Peyer's patch (tissue), 4 donors: Measurements from ENCODE around the gene IMMP2L.

ENCODE experiments used
- POLR2A ChIP-seq, 2 donors: fragments of 450-650 bp; IDR thresholded peaks; one replicate each; pipeline ENCODE4 v1.5.1; 2017; ENCODE audit warnings: antibody characterized with exemption in 2 of 2, mild to moderate bottlenecking in 2 of 2, moderate library complexity in 2 of 2
- TF ChIP-seq, protein P1 (sequence below), 6 experiments: fragments of 450-650 bp in 4 of 6; fragments of 200-600 bp in 2 of 6; sonication (generic) in 1 of 6; IDR thresholded peaks; one replicate each; pipeline ENCODE4 v1.5.1; 2017 to 2019; ENCODE audit warnings: antibody characterized with exemption in 6 of 6, mild to moderate bottlenecking in 3 of 6, moderate library complexity in 1 of 6

DNA sequence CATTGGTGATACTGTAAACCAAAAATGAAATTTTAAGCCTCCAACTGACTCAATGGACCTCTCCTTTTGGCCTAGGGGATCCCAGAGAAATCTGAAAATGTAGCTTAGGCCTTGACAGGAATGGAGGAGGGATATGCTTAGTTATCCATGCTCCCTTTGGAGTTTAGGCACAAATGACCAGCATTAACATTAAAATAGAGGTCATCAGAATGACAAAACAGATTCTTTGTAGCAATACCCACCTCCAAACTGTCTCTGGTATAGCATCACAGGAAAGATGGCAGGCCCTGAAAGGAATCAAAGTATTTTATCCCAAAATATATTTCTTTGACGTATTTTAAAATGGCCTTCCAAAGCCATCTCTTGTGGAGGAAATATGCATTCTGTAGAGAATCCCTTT, 510.5 kb downstream of the IMMP2L start:
- TF ChIP-seq, protein P1, sequence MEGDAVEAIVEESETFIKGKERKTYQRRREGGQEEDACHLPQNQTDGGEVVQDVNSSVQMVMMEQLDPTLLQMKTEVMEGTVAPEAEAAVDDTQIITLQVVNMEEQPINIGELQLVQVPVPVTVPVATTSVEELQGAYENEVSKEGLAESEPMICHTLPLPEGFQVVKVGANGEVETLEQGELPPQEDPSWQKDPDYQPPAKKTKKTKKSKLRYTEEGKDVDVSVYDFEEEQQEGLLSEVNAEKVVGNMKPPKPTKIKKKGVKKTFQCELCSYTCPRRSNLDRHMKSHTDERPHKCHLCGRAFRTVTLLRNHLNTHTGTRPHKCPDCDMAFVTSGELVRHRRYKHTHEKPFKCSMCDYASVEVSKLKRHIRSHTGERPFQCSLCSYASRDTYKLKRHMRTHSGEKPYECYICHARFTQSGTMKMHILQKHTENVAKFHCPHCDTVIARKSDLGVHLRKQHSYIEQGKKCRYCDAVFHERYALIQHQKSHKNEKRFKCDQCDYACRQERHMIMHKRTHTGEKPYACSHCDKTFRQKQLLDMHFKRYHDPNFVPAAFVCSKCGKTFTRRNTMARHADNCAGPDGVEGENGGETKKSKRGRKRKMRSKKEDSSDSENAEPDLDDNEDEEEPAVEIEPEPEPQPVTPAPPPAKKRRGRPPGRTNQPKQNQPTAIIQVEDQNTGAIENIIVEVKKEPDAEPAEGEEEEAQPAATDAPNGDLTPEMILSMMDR (IDR thresholded peaks at IDR 0.05) = no peak
- TF ChIP-seq POLR2A (IDR thresholded peaks at IDR 0.05) = no peak
